ENCODE measurements around the gene FRMPD4.

The FRMPD4 gene

GRCh38 chrX:12767856-12768255, 629.6 kb downstream of the FRMPD4 start:
- DNase-seq (ENCODE audit: low read depth): no peak

- no peak for DNase-seq (ENCODE audit: low read depth)
Measured at GRCh38 chrX:12768491-12768890, 630.2 kb downstream of the FRMPD4 start.

- peak; percentile 29 for DNase-seq (ENCODE audit: low read depth)
Measured at GRCh38 chrX:12770440-12770839, 632.2 kb downstream of the FRMPD4 start.

- peak; percentile 35 for DNase-seq (ENCODE audit: low read depth)
Measured at GRCh38 chrX:12771445-12772069, 633.3 kb downstream of the FRMPD4 start.
